Measurements from ENCODE around the gene TCF3. TPM values are rescaled to one million over a fixed set of nuclear protein-coding genes. Genes with fewer than 3 reads are reported as not detected.

The TCF3 gene
- total and polyA plus RNA-seq, 2 of the 8 experiments (the other 6 are each of a cell fraction or from before 2014, with no cell fraction given) = 241 to 348 TPM

DNA sequence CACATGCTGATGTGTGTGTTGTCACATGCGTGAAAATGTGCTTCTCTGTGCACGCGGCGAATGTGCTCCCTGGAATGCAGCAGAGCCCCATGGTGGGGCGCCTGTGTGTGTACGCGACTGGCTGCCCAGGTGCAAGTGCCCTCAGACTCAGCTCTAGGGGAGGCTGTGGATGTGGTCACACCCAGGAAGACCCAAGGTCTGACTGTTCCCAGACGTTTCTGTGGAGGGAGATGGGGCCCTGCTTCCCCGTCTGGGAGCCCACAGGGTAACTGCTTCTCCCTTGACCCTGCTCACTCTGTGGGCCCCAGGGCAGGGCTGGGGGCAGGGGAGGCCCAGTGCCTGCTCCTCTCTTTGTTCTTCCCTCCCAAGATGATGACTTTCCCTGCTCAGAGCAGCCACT, 39.3 kb downstream of the TCF3 start:
- H3K79me1 ChIP-seq (ENCODE audit: low read depth, low read length) = peaks cover 3% of the 10 kb centered on the region
- H3K56ac ChIP-seq (replicated peaks; ENCODE audit: insufficient read length, low read depth, low read length) = no peak overlapping the region
- H3K14ac ChIP-seq (ENCODE audit: insufficient read length) = no peak overlapping the region
- H2BK15ac ChIP-seq (ENCODE audit: low read length) = no peak overlapping the region
- H2BK5ac ChIP-seq (ENCODE audit: low read depth, low read length) = no peak overlapping the region
- H3K4me3 ChIP-seq (ENCODE audit: extremely low read depth in 1 of 4, insufficient read depth in 2 of 4, low read depth in 3 of 4, low read length in 4 of 4) = no peak overlapping the region
- H4K5ac ChIP-seq (ENCODE audit: insufficient read length, low read depth, low read length) = no peak overlapping the region
- H3K27ac ChIP-seq (ENCODE audit: low read depth, low read length) = no peak overlapping the region
- H2AK5ac ChIP-seq (ENCODE audit: low read depth, low read length) = no peak overlapping the region
- ChIA-PET POLR2A (ENCODE audit: partially characterized antibody) (interaction anchor here (0.6 to 2.7 kb wide), 5 partner anchors 12 to 175 kb away, joined by 3 to 9 read pairs (median 4); no protein-coding TSS in a partner anchor), CTCF (ENCODE audit: partially characterized antibody) (interaction anchor here (0.8 to 2.1 kb wide), 6 partner anchors 12 to 182 kb away, joined by 3 to 7 read pairs (median 4); no protein-coding TSS in a partner anchor)
- DNase-seq (ENCODE audit: low read depth in 1 of 2, low spot score in 2 of 2) = no peak
- 96% methylated on average over 9 of the region's 9 CpGs; no CpG with 5 or more reads in 1 of the 2 experiments for WGBS, 2 experiments (ENCODE audit: extremely low coverage in 1 of 2, insufficient coverage in 1 of 2, insufficient read length in 1 of 2, insufficient replicate concordance in 2 of 2, low coverage in 1 of 2, low lambda C conversion rate in 2 of 2, missing lambda C conversion rate in 1 of 2)
- no peaks in the 10 kb centered on the region; a peak in 1 of 7 replicates for H3K4me1 ChIP-seq (replicated peaks in 1 of 4; ENCODE audit: control insufficient read depth in 3 of 4, insufficient read depth in 4 of 4, low read length in 3 of 4)
- H3K9ac ChIP-seq (replicated peaks in 1 of 4; ENCODE audit: extremely low read depth in 1 of 4, low read depth in 3 of 4, low read length in 3 of 4) = no peak overlapping the region
- peaks cover 0 to 2% of the 10 kb centered on the region in 2 experiments; a peak in 1 of 4 replicates for H3K79me2 ChIP-seq (ENCODE audit: control insufficient read depth in 1 of 2, insufficient read depth in 2 of 2, low read length in 2 of 2)
- H4K8ac ChIP-seq (ENCODE audit: extremely low read depth, insufficient read depth, low read length) = no peak overlapping the region; the same call in 1 of the 2 replicates
- H2AFZ ChIP-seq (ENCODE audit: low read length) = no peak overlapping the region
- H4K91ac ChIP-seq (replicated peaks; ENCODE audit: insufficient read length, low read length) = no peak overlapping the region
- H3K23ac ChIP-seq (ENCODE audit: insufficient read length) = no peak overlapping the region
- H3K4ac ChIP-seq (replicated peaks; ENCODE audit: insufficient read length, low read depth, low read length) = no peak overlapping the region
- H3K9me3 ChIP-seq (ENCODE audit: insufficient read depth in 2 of 2, low read depth in 1 of 2, low read length in 1 of 2) = no peaks in the 10 kb centered on the region
- no peaks in the 10 kb centered on the region for H3K27me3 ChIP-seq (replicated peaks in 1 of 4; ENCODE audit: control insufficient read depth in 3 of 4, extremely low read depth in 1 of 4, insufficient read depth in 3 of 4, low read length in 3 of 4)
- H3K36me3 ChIP-seq (ENCODE audit: control insufficient read depth in 2 of 4, insufficient read depth in 4 of 4, low read length in 3 of 4) = peaks cover 43 to 78% (median 64%) of the 10 kb centered on the region in 4 experiments
- no peak for FAIRE-seq
- H2BK20ac ChIP-seq (ENCODE audit: low read length) = no peak overlapping the region
- H2BK12ac ChIP-seq (ENCODE audit: low read depth, low read length) = no peak overlapping the region
- no peak overlapping the region for H3K18ac ChIP-seq (ENCODE audit: extremely low read depth, low read length)
- TF ChIP-seq POLR2AphosphoS5 (IDR thresholded peaks at IDR 0.05; ENCODE audit: low read depth, low read length) (peak; percentile 62; the same call in 1 of the 2 replicates), KDM4A (IDR thresholded peaks at IDR 0.05; ENCODE audit: low read depth, low read length, severe bottlenecking) (no peak)
- peaks cover 15 to 32% of the 10 kb centered on the region in 2 experiments for H4K20me1 ChIP-seq (replicated peaks in 1 of 2; ENCODE audit: control insufficient read depth in 1 of 2, insufficient read depth in 2 of 2, low read length in 2 of 2)
- no peak overlapping the region for H3K4me2 ChIP-seq (ENCODE audit: insufficient read depth in 1 of 2, low read depth in 2 of 2, low read length in 2 of 2)
- H3K23me2 ChIP-seq (ENCODE audit: low read depth, low read length) = no peaks in the 10 kb centered on the region
- H2BK120ac ChIP-seq (replicated peaks; ENCODE audit: low read depth, low read length) = no peak overlapping the region

Measured in H1 (cell line).